ENCODE data around the gene PPP1R27.

DNA sequence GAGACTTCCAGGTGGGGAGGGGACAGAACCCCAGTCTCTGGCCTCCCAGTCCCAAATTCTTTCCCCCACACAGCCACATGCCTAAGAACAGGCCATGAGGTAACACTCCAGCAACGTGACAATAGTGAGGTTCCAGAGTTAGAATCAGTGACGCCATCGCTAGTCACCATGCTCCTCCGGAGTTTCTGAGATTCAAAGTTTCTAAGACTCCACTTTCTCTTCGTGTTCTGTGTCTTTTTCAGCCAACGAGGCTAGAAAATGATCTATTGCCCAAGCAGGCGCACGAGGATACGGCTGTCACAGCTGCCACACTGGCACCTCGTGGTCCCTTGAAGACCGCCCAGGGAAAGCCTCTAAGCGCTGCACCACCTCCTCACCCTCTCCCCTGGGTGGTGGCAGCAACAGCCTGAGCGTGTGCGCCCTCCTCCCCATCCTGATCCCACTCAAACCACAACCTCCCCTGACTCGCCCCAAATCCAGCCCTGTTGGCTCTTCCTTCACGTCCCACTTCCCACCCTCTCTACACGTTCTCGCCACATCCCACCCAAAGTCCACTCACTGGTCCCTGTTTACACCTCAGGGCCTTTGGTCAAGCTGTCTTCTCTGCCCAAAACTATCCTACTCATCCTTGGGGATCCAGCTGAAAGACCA, 2.8 kb downstream of the PPP1R27 start:
- no peak for TF ChIP-seq POLR2A (IDR thresholded peaks at IDR 0.05; ENCODE audit: low read length)
- no peak for TF ChIP-seq GATA1 (IDR thresholded peaks at IDR 0.05; ENCODE audit: low read depth, low read length)
